ENCODE measurements around the gene CDK6.
"Not testable (repeated sequence)": the region's sequence is repeated elsewhere in the genome, so short reads cannot be mapped to it uniquely, and the experiment has no call there.

CDK6 gene

GRCh38 chr7:92836489-92836999 is at the start of gene CDK6:
TSS of gene CDK6 (minus strand) at chr7:92836573. CDS start at chr7:92833323, 3,250 bp downstream.
- peak; percentile 62 for DNase-seq (ENCODE audit: low read depth)

GRCh38 chr7:92886039-92886438 is 49.7 kb upstream of the CDK6 start:
- not testable (repeated sequence) for DNase-seq (ENCODE audit: low read depth)

GRCh38 chr7:92884218-92884617 is 47.8 kb upstream of the CDK6 start:
- no peak for DNase-seq (ENCODE audit: low read depth)

- DNase-seq (ENCODE audit: low read depth): no peak
These were observed 46.4 kb upstream of the CDK6 start for GRCh38 chr7:92882760-92883159.

DNA sequence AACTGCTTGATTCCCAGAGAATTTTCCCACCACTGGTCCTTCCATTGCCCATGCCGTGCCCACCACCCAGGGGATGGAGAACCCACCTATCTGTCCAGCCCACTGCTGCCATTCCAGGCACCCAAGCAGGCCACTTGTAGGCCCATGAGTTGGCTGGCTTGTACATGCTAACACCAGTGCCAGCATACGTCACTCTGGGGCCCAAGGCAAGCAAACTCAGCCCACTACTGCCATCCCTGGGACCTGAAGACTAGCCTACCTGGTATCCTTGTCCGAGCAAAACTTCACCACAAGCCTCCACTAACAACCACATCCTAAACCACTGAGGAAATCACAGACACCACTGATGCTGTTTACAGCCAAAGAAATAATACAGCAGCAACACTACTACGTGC is 44.7 kb upstream of the CDK6 start:
- DNase-seq (ENCODE audit: low read depth): no peak

DNA sequence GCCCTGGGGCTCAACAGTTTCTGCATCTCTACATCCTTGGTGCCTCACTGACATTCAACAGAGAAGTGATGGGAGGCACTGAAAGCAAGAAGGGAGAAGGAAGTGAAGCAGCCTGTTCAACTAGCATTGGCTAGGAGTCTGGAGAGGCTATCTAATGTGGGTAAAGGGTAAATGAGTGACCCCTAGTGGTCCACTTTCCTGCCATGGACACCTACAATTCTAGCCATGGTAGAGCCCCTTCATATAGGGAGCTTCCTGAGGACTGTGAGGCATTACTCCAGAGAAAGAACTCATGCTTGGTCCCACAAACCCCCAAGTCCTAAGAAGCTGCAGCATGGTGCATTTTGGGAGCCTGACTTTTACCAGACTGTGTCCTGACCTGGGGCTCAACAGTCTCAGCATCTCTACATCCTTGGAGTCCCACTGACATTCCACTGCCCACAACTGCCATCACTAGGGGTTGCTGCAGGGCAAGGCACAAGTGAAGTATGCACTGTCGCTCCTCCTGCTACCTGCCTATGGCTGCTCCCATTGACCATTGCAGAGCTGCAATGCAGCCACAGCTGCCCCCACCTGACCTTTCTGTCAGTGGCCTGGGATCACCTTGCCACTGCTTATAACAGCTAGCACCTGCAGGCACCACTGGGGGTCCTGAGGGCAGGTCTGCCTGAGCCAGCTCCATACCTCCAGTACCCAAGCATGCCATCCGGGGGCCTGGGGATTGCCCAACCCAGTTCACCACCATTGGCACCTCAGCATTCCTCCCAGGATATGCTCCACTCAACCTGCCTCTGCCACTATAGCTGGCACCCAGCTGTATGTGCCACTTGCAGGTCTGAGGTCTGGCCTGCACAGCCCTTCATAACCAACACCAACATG is 44.1 kb upstream of the CDK6 start:
- no peak for DNase-seq (ENCODE audit: low read depth)

DNA sequence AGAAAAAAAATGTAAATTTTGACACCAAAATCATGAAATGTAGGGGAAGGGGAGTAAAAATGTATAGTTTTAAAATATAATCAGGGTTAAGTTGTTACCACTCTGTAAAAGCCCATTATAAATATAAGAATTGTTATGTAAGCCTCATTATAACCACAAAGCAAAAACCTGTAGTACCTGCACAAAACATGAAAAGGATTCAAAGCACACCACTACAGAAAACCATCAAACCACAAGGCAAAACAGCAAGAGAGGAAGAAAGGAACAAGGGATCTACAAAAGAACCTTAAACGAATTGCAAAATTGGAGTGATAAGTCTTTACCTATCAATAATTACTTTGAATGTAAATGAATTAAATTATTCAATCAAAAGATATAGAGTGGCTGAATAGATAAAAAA is 41.0 kb upstream of the CDK6 start:
- DNase-seq (ENCODE audit: low read depth): no peak

- no peak for DNase-seq (ENCODE audit: low read depth)
These were observed 40.5 kb upstream of the CDK6 start for GRCh38 chr7:92876836-92877235.

DNA sequence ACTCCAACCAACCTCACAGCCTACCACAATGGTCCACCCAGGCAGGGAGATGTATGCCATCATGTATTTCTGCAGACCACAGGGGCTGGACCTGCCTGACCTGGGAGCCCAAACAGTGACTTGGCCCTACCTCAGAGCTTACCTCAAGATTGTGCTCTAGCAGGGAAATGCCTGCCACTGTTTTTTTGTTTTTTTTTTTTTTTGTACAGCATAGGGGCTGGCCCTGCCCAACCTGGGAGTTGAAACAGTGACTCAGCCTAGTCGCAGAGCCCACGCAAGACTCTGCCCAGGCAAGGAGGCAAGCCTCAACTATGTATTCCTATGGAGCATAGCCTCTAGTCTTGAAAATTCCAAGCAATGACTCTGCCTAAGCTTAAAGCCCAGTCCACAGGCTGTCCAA is 39.3 kb upstream of the CDK6 start:
- no peak for DNase-seq (ENCODE audit: low read depth)

DNA sequence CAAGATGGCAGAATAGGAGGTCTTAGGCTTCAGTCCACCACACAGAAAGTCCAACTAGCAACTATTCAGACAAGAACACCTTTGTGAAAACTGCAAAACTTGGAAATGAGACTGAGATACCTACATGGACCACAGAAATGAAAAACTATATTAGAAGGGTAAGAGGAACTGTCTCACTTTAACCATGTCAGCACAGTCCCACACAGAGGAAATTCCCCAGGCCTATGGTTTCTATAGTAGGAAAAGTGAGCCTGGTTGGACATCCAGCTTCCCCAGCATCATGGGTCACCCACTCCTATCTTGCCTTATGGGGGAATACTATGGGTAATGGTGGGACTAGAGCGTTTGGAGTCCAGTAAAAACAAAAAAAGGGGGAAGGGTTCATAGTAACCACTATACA is 38.8 kb upstream of the CDK6 start:
- no peak for DNase-seq (ENCODE audit: low read depth)

DNA sequence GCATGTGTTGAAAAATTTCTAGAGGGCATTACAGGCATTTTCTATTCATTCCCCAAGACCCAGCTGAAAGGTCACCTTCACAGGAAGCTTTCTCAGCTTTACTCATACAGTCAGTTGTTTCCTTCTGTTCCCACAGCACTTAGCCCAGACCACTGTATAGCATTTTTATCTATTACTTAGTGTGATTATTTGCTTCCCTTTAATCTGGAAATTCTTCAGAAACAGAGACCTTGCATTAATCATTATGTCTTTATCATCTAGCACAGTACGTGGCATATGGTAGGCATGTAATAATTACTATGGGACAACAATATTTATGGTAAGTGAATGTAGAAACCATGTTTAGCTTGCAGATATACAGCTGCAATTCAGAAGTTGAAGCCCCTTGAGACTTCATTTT is 38.2 kb upstream of the CDK6 start:
- no peak for DNase-seq (ENCODE audit: low read depth)

DNA sequence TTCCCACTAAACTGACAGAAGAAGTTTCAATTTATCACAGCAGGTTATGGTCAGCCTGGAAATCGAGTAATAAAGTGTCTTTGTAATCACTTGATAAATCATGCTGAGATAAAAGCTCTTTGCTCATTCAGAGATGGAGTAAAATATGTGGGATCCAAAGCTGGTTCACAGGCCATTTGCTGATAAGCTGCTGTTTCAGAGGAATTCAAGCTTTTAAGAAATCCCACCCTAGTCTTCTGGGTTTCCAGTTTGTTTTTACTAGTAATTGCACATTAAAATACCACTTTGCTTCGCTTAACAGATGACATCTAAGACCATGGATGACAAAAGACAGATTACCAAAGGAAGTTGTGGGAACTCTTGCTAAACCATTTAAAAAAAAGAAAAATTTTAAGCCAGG is 37.4 kb upstream of the CDK6 start:
- DNase-seq (ENCODE audit: low read depth): no peak

DNA sequence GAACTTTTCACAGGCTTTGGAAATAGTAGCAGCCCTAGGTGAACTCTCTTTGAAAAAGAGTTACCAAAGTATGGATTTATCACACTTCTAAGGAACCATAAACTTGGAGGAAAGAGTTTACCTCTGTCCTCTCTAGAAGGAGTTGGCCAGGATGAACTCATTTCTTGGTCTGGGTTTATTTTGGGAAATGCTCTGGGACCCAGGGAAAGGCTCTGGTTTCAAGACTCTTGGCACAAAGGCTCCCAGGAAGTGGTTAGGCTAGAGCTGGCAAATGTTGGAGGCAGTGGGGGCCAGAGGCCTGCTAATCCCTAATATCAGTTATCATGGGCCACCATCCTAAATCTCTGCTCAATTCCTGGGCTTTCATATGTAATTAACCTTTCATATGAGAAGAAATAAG is 36.3 kb upstream of the CDK6 start:
- no peak for DNase-seq (ENCODE audit: low read depth)

- no peak for DNase-seq (ENCODE audit: low read depth)
These were observed 32.4 kb upstream of the CDK6 start for GRCh38 chr7:92868683-92869293.

GRCh38 chr7:92864169-92864568 is 27.8 kb upstream of the CDK6 start:
- not testable (repeated sequence) for DNase-seq (ENCODE audit: low read depth)

DNA sequence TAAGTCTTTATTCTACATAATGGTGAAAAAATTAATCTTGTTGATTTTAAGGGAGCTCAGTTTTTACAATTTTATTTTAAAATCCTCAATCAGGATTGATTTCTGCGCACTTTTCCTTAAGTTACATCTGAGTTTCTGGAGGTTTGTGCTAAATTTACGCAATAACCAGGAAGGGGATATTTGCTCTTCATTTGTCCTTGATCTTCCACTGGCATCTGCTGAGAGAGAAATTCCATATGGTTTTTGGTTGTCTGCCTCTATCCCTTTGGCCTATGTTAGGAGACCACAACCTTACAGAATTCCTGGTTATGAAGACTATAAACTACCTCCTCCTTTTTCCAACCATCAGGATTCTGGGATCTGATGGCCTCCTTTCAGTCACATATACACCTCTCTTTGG is 20.1 kb upstream of the CDK6 start:
- no peak for DNase-seq (ENCODE audit: low read depth)

DNA sequence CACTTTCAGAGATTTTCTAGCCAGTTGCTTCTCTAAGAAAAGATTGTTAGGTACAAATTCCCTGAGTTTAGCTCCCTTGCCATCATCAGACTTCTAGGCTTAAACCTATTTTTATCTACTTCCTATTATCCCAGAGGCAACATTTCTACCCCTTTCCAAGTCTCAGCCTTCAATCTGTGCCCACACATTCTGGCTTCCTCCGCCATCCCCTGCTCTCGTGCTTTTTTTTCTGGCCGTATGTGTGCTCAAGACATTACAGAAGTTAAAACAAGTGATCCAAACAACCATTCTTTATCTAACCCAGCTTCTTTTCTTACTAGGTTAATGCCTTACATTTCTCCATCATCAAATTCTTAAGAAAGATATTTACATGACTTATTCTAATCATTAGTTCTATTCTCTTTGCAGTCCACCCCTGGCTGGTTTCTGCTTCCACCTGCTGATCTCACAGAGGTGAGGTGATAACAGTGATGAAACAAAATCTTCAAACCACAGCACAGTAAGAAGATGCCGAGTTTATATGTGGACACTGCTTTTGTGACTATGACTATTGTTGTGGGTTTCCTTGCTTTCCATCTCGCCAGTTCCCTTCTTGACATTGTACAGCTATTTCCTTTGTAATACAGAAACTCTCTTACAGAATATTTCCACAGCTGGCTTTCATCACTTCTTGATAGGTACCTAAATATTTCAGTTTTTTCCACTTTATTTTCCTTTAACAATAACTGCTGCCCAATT is 18.3 kb upstream of the CDK6 start:
- DNase-seq (ENCODE audit: low read depth): no peak

GRCh38 chr7:92851732-92852131 is 15.4 kb upstream of the CDK6 start:
- no peak for DNase-seq (ENCODE audit: low read depth)

DNA sequence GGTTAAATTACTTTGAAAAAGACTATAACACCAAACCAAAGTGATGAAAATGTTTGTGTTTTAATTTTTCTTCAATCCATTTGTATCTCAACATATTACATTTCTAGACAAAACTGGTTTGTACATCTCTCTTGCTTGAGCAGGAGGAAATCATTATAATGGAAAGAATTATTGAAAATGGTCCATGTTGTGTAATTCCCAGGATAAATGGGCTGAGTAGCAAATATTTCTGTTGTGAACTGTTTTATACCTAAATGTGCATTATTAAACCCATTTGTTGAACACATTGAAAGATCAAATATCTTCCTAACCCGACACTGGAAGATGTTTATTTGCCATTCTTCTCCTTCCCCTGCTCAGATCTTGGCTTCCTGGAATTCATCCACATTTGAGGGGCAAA is 14.1 kb upstream of the CDK6 start:
- DNase-seq (ENCODE audit: low read depth): no peak

DNA sequence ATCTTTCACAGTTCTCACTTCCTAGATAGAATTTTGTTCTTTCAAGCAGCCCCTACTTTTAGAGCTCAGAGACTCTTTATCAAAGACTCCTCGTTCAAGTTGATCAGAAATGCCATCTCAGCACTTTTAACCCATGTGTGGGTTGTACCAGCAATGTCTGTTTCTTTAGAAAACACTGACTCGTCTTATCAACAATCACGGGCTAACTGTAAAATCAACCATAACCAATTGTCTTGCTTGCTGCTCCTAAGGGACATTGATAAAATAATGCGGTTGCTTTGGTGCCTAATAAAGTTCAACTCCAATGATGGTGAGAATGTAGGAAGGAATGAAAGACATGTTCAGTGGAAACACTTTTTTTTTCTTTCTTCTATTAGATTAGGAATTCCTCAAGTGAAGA is 12.9 kb upstream of the CDK6 start:
- DNase-seq (ENCODE audit: low read depth): no peak

DNA sequence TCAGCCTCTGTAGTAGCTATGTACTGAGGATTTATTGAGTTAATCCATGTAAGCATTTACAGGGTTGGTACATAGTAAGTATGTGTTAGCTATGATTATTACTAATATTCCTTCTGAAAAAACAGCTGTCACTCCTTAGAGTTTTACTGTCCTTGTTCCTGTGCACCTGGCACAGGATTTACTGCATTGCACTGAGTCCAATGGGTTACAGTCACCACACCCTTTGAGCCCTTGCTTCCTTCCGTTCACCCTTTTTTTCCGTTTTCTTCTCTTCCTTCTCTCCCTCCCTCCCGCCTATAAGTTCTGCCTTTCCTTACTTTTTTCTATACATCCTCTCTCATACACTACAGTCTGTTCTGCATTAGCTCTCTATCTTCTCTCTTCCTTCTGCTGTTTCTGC is 12.5 kb upstream of the CDK6 start:
- DNase-seq (ENCODE audit: low read depth): no peak

DNA sequence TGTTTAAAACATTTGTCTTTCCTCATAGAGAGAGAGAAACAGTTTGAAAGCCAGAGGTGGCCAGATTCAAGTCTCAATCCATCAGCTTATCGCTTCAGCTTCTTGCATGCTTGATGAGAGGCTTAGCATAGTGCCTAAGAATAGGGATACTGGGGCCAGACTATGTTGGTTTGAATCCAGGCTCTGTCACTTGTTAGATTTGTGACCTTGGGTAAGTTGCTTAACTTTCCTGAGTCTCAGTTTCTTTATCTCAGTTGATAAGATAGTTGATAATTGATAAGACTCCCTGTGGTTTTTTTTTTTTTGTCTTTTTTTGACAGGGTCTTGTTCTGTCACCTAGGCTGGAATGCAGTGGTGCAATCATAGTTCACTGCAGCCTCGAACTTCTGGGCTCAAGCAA is 12.1 kb upstream of the CDK6 start:
- DNase-seq (ENCODE audit: low read depth): no peak

- DNase-seq (ENCODE audit: low read depth): no peak
These were observed 10.9 kb upstream of the CDK6 start for GRCh38 chr7:92847305-92847704.

Measured in activated T-helper 9 cell treated with anti-CD3 and anti-CD28 coated beads, Interleukin-2, amount 50 U/mL, for 16 hours (primary cell).